ENCODE results near the gene NRARP. TPM values are rescaled to one million over a fixed set of nuclear protein-coding genes. Genes with fewer than 3 reads are reported as not detected.

The NRARP gene
- total and polyA plus RNA-seq, 10 of the 15 experiments (the other 5 are each of a cell fraction or from before 2014, with no cell fraction given) = 0.06 to 9.2 (median 2.2) TPM; not detected in 2

DNA sequence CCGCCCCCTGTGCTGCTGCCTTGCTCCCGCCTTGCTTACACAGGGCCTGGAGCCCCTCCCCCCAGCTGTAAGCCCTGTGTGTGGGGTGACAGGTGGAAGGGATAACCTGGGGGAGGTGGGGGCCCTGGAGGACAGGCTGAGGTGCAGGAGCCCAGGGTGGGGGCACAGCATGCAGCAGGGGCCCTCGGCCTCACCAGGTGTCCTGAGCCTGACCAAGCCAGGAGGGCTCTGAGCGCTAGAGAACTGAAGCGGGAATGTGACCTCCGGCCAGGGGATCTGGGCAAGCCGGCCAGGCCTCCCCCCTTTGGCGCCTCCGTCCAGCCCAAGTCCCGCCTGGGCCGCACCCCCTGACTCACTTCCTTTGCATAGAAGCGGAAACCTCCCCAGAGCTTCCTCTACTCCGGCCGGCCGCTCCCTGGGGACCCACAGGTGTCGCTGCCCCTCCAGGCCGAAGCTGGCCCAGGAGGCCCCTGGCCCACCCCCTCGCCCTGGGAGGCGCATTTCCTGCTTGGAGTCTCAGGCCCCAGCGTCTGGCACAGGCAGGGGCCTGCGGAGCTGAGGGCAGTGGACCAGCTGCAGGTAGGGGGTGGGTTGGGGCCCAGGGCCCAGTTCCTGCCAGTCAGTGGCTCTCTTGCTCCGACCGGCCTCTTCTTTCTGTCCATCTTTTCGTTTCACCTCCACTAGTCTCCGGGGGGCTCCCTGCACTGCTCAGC lies 24.6 kb downstream of the NRARP start, which contains the start of gene TOR4A:
Gene TOR4A (plus strand): TSS at position 398 of the 713 bp plus-strand sequence. CDS start 964 bp downstream, outside the sequence.
- FAIRE-seq = peak; percentile 93
- Histone ChIP-seq H3K36me3 (ENCODE audit: control insufficient read depth in 2 of 2, insufficient read depth in 2 of 2, low read length in 1 of 2) (peaks cover 0 to 2% of the 10 kb centered on the region in 2 experiments; a peak in 2 of 4 replicates), H2AFZ (ENCODE audit: control insufficient read depth, low read depth, low read length) (peak within 1 kb of the TSS; percentile 45), H3K79me2 (ENCODE audit: control insufficient read depth, insufficient read depth, low read length) (peaks cover 19% of the 10 kb centered on the region), H3K27me3 (replicated peaks in 1 of 2; ENCODE audit: control insufficient read depth in 2 of 2, insufficient read depth in 2 of 2, low read length in 1 of 2) (no peaks in the 10 kb centered on the region), H3K9me3 (replicated peaks; ENCODE audit: control insufficient read depth, insufficient read depth, low read length) (no peaks in the 10 kb centered on the region), H3K9ac (ENCODE audit: control insufficient read depth, insufficient read depth, low read length) (peak within 1 kb of the TSS; percentile 95), H3K4me1 (ENCODE audit: control insufficient read depth, insufficient read depth, low read length) (peaks cover 39% of the 10 kb centered on the region), H3K4me3 (peak within 1 kb of the TSS; percentile 92), H4K20me1 (ENCODE audit: control insufficient read depth, insufficient read depth) (no peaks in the 10 kb centered on the region), H3K27ac (ENCODE audit: control insufficient read depth, insufficient read depth) (peak within 1 kb of the TSS; percentile 95), H3K4me2 (ENCODE audit: control insufficient read depth, insufficient read depth) (peak within 1 kb of the TSS; percentile 97)
- WGBS (ENCODE audit: insufficient coverage, insufficient replicate concordance, low lambda C conversion rate, missing lambda C conversion rate) = under 1% methylated on average over 24 of the region's 25 CpGs
- in situ Hi-C loops (cut with MboI) = no loop called here
- peak; percentile 42 for DNase-seq (ENCODE audit: low read depth, low spot score)
- peak; percentile 89 for ATAC-seq
- RAD21 ChIA-PET (ENCODE audit: unreplicated experiment) = interaction anchor here (0.5 to 1.8 kb wide), 12 partner anchors 9 to 121 kb away, joined by 3 to 14 read pairs (median 4); partner anchors contain the start of gene NRARP
- POLR2A ChIA-PET = interaction anchor here (0.6 to 2.5 kb wide), 10 partner anchors 9 to 154 kb away, joined by 3 to 14 read pairs (median 4); partner anchors contain the start of genes EXD3, NOXA1 and TUBB4B
- SMC1A ChIA-PET (ENCODE audit: uncharacterized antibody, unreplicated experiment) = interaction anchor here (0.6 to 1.6 kb wide), 3 partner anchors 40 to 127 kb away, joined by 3 to 6 read pairs (median 3); no protein-coding TSS in a partner anchor
- BruUV-seq (replicated peaks) = no TSS peak
- intact Hi-C loops (cut with micrococcal nuclease; ENCODE audit: unreplicated experiment) = no loop called here
- CTCF ChIA-PET = interaction anchor here (0.6 to 1.6 kb wide), 15 partner anchors 10 to 249 kb away, joined by 3 to 6 read pairs (median 3); partner anchors contain the start of genes EXD3, NOXA1, NRARP and RNF224
- TF ChIP-seq SIN3A (IDR thresholded peaks at IDR 0.05; ENCODE audit: low read depth, low read length) (peak; percentile 67; the same call in 1 of the 2 replicates), ZBTB40 (IDR thresholded peaks at IDR 0.05; ENCODE audit: borderline replicate concordance) (peak; percentile 67; the same call in 1 of the 2 replicates), TARDBP (IDR thresholded peaks at IDR 0.05; ENCODE audit: borderline replicate concordance) (no peak), TCF7 (IDR thresholded peaks at IDR 0.05; ENCODE audit: borderline replicate concordance) (no peak), BHLHE40 (IDR thresholded peaks at IDR 0.05; ENCODE audit: borderline replicate concordance in 1 of 2, low read depth in 2 of 2, low read length in 1 of 2) (peak; percentile 39 to 59; a peak in 3 of 4 replicates), NR2F1 (conservative IDR thresholded peaks at IDR 0.05) (peak; percentile 68), ZNF207 (IDR thresholded peaks at IDR 0.05; ENCODE audit: borderline replicate concordance) (0 out of 2 replicates have a peak, but pooled peaks have one; percentile 43), DPF2 (IDR thresholded peaks at IDR 0.05) (peak; percentile 46), KDM1A (IDR thresholded peaks at IDR 0.05; ENCODE audit: borderline replicate concordance) (no peak), CEBPB (IDR thresholded peaks at IDR 0.05; ENCODE audit: borderline replicate concordance in 1 of 2, low read depth in 2 of 2, low read length in 2 of 2) (no peak), RAD21 (IDR thresholded peaks at IDR 0.05; ENCODE audit: insufficient read depth, low read depth, low read length) (0 out of 2 replicates have a peak, but pooled peaks have one; percentile 1), JUNB (IDR thresholded peaks at IDR 0.05) (0 out of 2 replicates have a peak, but pooled peaks have one; percentile 5)
- TF ChIP-seq, protein P1, sequence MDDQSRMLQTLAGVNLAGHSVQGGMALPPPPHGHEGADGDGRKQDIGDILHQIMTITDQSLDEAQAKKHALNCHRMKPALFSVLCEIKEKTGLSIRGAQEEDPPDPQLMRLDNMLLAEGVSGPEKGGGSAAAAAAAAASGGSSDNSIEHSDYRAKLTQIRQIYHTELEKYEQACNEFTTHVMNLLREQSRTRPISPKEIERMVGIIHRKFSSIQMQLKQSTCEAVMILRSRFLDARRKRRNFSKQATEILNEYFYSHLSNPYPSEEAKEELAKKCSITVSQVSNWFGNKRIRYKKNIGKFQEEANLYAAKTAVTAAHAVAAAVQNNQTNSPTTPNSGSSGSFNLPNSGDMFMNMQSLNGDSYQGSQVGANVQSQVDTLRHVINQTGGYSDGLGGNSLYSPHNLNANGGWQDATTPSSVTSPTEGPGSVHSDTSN (IDR thresholded peaks at IDR 0.05; ENCODE audit: insufficient replicate concordance, low read depth, low read length) = no peak
- TF ChIP-seq, protein P2, sequence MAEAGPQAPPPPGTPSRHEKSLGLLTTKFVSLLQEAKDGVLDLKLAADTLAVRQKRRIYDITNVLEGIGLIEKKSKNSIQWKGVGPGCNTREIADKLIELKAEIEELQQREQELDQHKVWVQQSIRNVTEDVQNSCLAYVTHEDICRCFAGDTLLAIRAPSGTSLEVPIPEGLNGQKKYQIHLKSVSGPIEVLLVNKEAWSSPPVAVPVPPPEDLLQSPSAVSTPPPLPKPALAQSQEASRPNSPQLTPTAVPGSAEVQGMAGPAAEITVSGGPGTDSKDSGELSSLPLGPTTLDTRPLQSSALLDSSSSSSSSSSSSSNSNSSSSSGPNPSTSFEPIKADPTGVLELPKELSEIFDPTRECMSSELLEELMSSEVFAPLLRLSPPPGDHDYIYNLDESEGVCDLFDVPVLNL (IDR thresholded peaks at IDR 0.05; ENCODE audit: low read depth, low read length) = no peak
- TF ChIP-seq, protein P3, sequence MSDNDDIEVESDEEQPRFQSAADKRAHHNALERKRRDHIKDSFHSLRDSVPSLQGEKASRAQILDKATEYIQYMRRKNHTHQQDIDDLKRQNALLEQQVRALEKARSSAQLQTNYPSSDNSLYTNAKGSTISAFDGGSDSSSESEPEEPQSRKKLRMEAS (IDR thresholded peaks at IDR 0.05; ENCODE audit: low read depth, low read length) = no peak

Data from GM12878 (cell line).